ENCODE results near the gene ADAMTS1.

DNA sequence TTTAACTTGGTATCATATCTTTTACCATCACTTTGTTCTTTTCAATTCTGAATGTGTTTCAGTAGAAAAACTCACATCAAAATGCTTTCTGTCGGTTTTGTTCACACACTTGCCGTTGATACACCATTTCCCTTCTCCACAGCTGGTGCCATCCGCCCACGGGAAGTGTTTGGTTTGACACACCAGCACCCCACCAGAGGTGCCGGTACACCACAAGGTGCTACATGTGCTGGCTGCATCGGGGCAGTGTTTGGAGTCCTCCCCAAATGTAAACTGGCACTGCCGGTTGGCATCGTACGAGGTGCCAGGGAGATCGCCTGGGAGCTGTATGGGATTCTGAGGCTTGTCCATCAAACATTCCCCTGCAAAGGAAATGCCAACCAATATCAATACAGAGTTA is 5.0 kb downstream of the ADAMTS1 start:
- TF ChIP-seq, protein P1, sequence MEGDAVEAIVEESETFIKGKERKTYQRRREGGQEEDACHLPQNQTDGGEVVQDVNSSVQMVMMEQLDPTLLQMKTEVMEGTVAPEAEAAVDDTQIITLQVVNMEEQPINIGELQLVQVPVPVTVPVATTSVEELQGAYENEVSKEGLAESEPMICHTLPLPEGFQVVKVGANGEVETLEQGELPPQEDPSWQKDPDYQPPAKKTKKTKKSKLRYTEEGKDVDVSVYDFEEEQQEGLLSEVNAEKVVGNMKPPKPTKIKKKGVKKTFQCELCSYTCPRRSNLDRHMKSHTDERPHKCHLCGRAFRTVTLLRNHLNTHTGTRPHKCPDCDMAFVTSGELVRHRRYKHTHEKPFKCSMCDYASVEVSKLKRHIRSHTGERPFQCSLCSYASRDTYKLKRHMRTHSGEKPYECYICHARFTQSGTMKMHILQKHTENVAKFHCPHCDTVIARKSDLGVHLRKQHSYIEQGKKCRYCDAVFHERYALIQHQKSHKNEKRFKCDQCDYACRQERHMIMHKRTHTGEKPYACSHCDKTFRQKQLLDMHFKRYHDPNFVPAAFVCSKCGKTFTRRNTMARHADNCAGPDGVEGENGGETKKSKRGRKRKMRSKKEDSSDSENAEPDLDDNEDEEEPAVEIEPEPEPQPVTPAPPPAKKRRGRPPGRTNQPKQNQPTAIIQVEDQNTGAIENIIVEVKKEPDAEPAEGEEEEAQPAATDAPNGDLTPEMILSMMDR (conservative IDR thresholded peaks at IDR 0.05; ENCODE audit: low read depth, low read length) = no peak
- TF ChIP-seq CEBPB (IDR thresholded peaks at IDR 0.05; ENCODE audit: low read depth, low read length) = no peak
- TF ChIP-seq, protein P2, sequence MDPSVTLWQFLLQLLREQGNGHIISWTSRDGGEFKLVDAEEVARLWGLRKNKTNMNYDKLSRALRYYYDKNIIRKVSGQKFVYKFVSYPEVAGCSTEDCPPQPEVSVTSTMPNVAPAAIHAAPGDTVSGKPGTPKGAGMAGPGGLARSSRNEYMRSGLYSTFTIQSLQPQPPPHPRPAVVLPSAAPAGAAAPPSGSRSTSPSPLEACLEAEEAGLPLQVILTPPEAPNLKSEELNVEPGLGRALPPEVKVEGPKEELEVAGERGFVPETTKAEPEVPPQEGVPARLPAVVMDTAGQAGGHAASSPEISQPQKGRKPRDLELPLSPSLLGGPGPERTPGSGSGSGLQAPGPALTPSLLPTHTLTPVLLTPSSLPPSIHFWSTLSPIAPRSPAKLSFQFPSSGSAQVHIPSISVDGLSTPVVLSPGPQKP (IDR thresholded peaks at IDR 0.05; ENCODE audit: borderline replicate concordance, low read depth, low read length) = no peak
- TF ChIP-seq, protein P3, sequence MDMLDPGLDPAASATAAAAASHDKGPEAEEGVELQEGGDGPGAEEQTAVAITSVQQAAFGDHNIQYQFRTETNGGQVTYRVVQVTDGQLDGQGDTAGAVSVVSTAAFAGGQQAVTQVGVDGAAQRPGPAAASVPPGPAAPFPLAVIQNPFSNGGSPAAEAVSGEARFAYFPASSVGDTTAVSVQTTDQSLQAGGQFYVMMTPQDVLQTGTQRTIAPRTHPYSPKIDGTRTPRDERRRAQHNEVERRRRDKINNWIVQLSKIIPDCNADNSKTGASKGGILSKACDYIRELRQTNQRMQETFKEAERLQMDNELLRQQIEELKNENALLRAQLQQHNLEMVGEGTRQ (IDR thresholded peaks at IDR 0.05; ENCODE audit: low read depth, low read length) = no peak
- TF ChIP-seq POLR2A (IDR thresholded peaks at IDR 0.05; ENCODE audit: low read depth, low read length) = no peak; the same call in 1 of the 2 replicates
- TF ChIP-seq CHD1 (IDR thresholded peaks at IDR 0.05; ENCODE audit: low read depth, low read length) = no peak
- TF ChIP-seq MAZ (IDR thresholded peaks at IDR 0.05; ENCODE audit: borderline replicate concordance, low read depth, low read length) = no peak
- no peak for TF ChIP-seq NFE2L2 (IDR thresholded peaks at IDR 0.05; ENCODE audit: low read depth, low read length)
